ENCODE data around the gene PLEKHG1. TPM values are rescaled to one million over a fixed set of nuclear protein-coding genes. Genes with fewer than 3 reads are reported as not detected.

The PLEKHG1 gene
- total RNA-seq, 6 experiments from 2014 or later: 0.07 TPM; not detected in 5

DNA sequence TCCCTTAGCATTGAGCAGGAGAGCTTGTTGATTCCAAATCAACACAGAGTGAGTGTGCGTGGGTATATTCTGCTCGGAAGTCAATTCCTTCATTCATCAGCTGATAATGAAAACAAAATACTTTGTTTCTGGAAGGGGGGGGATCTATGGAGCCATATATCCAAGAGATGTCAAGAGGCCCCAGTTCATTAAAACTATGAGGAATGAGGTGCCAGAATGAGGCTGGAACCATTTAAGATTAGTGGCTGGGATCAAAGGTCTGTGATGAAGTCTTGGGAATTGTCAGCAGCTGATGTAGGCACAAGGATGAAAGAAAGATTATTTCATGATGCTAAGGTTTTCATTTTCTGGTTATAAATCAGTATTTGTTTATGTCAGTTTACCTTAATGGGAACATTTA, 30.5 kb upstream of the PLEKHG1 start:
- no peaks in the 10 kb centered on the region; the same call in none of the 2 replicates for H3K27me3 Mint-ChIP-seq (ENCODE audit: insufficient read depth)
- H3K36me3 Mint-ChIP-seq (ENCODE audit: low read depth): no peaks in the 10 kb centered on the region
- H3K4me3 Mint-ChIP-seq: no peak overlapping the region
- no peak for TF ChIP-seq CTCF (IDR thresholded peaks at IDR 0.05)
- DNase-seq: no peak
- H3K27ac Mint-ChIP-seq: no peak overlapping the region
- peaks cover 35% of the 10 kb centered on the region for H3K9me3 Mint-ChIP-seq
- no peaks in the 10 kb centered on the region for H3K4me1 Mint-ChIP-seq (ENCODE audit: low read depth)

DNA sequence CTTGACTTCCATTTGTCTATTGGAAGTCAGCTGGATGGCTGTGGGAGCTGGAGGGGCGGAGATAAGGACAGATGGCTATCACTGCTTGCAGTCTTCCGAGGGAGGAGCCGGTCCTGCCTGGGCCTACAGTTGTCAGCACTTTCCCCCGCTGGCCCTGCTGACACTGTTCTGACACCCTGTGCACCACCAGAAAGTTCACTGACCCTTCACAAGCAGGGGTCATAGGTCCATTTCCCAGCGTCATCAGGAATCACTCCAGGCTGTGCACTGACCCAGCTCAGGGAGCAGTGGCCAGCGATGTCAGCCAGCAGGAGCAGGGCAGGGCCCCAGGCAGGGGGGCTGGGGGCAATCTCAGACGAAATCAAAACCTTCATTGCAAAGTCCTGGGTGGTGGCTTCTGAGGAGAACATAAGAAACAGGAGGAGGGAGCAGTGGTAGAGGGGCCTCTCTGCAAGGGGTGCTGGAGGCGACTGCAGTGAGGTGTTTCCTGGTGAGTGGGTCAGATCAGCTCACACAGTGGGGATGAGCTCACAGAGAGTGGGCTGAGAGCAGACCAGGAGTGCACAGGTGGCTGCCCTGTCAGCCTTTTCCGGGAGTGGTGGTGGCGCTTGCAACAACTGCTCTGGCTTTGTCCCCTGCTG, 26.5 kb upstream of the PLEKHG1 start:
- no peaks in the 10 kb centered on the region for H3K36me3 Mint-ChIP-seq (ENCODE audit: low read depth)
- H3K4me1 Mint-ChIP-seq (ENCODE audit: low read depth): no peaks in the 10 kb centered on the region
- peaks cover 48% of the 10 kb centered on the region for H3K9me3 Mint-ChIP-seq
- H3K27ac Mint-ChIP-seq: no peak overlapping the region
- H3K4me3 Mint-ChIP-seq: no peak overlapping the region
- peaks cover 5% of the 10 kb centered on the region for H3K27me3 Mint-ChIP-seq (ENCODE audit: insufficient read depth)
- DNase-seq: no peak
- no peak for TF ChIP-seq CTCF (IDR thresholded peaks at IDR 0.05)

DNA sequence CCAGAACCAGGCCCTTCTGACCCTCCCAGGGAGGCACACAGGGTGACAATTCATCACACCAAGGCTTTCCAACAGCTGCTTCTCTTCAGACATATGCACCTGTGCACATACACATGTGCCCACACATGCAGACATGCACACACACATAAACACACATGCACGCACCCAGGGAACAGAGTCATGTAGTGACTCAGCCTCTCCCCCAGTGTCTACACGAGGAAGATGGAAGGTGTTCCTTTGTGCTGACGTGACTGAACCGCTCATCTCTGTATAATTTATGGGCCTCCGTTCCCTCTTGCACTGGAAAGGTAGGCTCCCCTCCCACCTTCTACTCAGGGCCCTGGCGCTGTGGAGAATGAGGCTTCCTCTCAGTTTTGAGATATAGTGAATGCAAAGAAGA, 23.8 kb upstream of the PLEKHG1 start:
- no peak for DNase-seq
- TF ChIP-seq CTCF (IDR thresholded peaks at IDR 0.05): no peak

DNA sequence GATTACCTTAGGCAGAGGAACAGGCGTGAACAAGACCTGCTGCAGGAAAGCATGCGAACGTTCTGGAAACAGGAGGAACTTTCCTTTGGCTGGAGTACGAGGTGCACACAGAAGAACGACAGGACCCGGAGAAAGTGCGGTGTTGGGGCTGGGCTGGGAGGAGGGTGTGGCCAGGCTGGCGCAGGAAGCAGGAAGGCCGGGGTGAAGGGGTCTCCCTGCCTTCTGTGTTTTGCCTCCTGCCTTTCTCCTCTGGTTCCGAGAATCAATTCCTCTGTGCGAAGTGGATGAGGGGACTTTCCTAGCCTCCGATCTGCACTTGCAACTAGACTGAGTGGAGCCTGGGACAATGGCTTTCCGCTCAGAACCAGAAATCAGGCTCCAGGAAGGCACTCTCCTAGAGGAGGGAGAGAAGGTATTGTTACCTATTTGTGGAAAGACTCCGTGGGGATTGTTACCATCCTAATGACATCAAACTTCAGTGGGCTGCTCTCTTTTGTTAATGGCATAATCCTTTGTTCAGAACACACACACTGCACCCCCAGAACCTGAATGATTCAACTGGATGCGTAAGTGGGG, 22.9 kb upstream of the PLEKHG1 start:
- H3K27me3 Mint-ChIP-seq (ENCODE audit: insufficient read depth): peaks cover 5% of the 10 kb centered on the region
- no peak overlapping the region for H3K27ac Mint-ChIP-seq
- TF ChIP-seq CTCF (IDR thresholded peaks at IDR 0.05): no peak
- DNase-seq: no peak
- H3K36me3 Mint-ChIP-seq (ENCODE audit: low read depth): no peaks in the 10 kb centered on the region
- H3K4me3 Mint-ChIP-seq: no peak overlapping the region
- no peaks in the 10 kb centered on the region for H3K4me1 Mint-ChIP-seq (ENCODE audit: low read depth)
- H3K9me3 Mint-ChIP-seq: peaks cover 41% of the 10 kb centered on the region

More for the DNA sequence above, 23.8 kb upstream of the PLEKHG1 start:
- Mint-ChIP-seq H3K36me3 (ENCODE audit: low read depth) (no peaks in the 10 kb centered on the region), H3K27ac (no peak overlapping the region), H3K9me3 (peaks cover 43% of the 10 kb centered on the region), H3K4me1 (ENCODE audit: low read depth) (no peaks in the 10 kb centered on the region), H3K27me3 (ENCODE audit: insufficient read depth) (peaks cover 5% of the 10 kb centered on the region), H3K4me3 (no peak overlapping the region)

DNA sequence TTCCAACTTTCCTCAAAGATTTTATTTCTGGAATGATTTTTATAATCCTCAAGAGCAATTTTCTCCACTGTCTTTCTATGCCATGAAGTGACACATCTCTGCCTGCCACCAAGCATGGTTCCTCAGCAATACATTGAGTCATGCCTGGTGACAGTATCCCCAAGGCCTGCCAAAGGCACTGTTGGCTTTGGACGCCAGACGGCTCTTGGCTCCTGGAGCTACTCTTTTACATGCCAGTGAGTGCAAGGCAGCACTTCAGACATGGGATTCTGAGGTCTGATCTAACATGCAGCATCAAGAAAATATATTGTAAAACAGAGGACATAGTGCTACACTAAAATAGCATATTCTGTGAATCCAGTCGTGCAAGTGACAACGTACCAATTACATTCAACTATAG, 20.1 kb upstream of the PLEKHG1 start:
- H3K9me3 Mint-ChIP-seq: peaks cover 26% of the 10 kb centered on the region
- H3K4me1 Mint-ChIP-seq (ENCODE audit: low read depth): no peaks in the 10 kb centered on the region
- H3K27me3 Mint-ChIP-seq (ENCODE audit: insufficient read depth): peaks cover 5% of the 10 kb centered on the region
- H3K36me3 Mint-ChIP-seq (ENCODE audit: low read depth): no peaks in the 10 kb centered on the region
- no peak overlapping the region for H3K4me3 Mint-ChIP-seq
- DNase-seq: no peak
- TF ChIP-seq CTCF (IDR thresholded peaks at IDR 0.05): no peak
- H3K27ac Mint-ChIP-seq: no peak overlapping the region

Measured in HFFc6 (cell line).